ENCODE data around the gene COL18A1.

DNA sequence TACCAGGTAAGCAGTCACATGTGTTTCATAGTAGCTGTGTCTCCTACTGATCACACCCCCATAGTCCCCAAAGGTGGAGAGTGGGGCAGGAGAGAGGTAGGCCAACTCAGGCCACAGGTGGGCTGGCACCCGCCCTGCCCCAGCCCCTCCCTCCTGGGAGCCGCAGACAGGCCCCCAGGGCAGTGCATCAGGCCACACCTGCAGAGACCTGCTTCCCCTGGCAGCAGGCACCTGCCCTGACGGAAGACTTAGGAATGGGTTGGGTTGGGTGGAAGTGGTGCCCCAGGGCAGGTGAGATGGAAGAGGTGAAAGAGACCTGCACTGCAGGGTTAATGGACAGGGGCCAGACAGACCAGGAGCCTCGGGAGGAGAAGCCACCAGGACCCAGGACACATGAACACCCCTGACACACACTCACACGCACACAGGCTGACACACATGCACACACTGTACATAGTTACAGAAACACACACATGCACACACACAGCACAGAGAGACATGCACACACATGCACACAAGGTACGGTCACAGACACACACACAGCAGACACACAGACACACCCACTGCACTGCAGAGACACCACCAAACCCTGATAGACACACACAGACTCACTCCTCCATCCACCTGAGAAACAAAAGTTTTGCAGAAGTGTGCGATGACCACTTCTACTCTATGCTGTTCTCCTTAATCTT is 1.7 kb upstream of the COL18A1 start:
- TF ChIP-seq, protein P1, sequence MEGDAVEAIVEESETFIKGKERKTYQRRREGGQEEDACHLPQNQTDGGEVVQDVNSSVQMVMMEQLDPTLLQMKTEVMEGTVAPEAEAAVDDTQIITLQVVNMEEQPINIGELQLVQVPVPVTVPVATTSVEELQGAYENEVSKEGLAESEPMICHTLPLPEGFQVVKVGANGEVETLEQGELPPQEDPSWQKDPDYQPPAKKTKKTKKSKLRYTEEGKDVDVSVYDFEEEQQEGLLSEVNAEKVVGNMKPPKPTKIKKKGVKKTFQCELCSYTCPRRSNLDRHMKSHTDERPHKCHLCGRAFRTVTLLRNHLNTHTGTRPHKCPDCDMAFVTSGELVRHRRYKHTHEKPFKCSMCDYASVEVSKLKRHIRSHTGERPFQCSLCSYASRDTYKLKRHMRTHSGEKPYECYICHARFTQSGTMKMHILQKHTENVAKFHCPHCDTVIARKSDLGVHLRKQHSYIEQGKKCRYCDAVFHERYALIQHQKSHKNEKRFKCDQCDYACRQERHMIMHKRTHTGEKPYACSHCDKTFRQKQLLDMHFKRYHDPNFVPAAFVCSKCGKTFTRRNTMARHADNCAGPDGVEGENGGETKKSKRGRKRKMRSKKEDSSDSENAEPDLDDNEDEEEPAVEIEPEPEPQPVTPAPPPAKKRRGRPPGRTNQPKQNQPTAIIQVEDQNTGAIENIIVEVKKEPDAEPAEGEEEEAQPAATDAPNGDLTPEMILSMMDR (IDR thresholded peaks at IDR 0.05) = no peak
- no peak for TF ChIP-seq EZH2 (IDR thresholded peaks at IDR 0.05; ENCODE audit: borderline replicate concordance, insufficient read depth, low read depth, low read length, poor library complexity, severe bottlenecking)
